HEK293 (cell line): ENCODE measurements around the gene GUCY2D.

Experiments
- GLIS1 ChIP-seq: fragments of 450-650 bp; formaldehyde crosslinking; IDR thresholded peaks from 2 replicates; pipeline ENCODE4 v1.5.1; 2016; ENCODE audit warnings: missing biosample characterization, missing genetic modification characterization
- YY1 ChIP-seq: fragments of 450-650 bp; formaldehyde crosslinking; IDR thresholded peaks from 2 replicates; pipeline ENCODE4 v1.5.1; 2018; ENCODE audit warnings: missing biosample characterization, missing genetic modification characterization
- ZBTB8A ChIP-seq: fragments of 450-650 bp; formaldehyde crosslinking; IDR thresholded peaks from 2 replicates; pipeline ENCODE4 v1.5.1; 2016; ENCODE audit warnings: missing biosample characterization, missing genetic modification characterization
- ZNF274 ChIP-seq, 2 experiments: fragments of 200-500 bp in 1 of 2; fragments of 450-650 bp in 1 of 2; sonication (Bioruptor generic) in 1 of 2; formaldehyde crosslinking in 1 of 2; IDR thresholded peaks; 2 replicates each; pipeline versions ENCODE4 v1.5.1 to v1.6.1; 2014 to 2016; ENCODE audit warnings: borderline replicate concordance in 1 of 2, inconsistent platforms in 1 of 2, low read length in 1 of 2, missing biosample characterization in 1 of 2, missing genetic modification characterization in 1 of 2
- ZNF350 ChIP-seq: fragments of 450-650 bp; formaldehyde crosslinking; IDR thresholded peaks from 2 replicates; pipeline ENCODE4 v1.5.0; 2017; ENCODE audit warnings: missing biosample characterization, mild to moderate bottlenecking, missing genetic modification characterization
- ZNF423 ChIP-seq: fragments of 450-650 bp; formaldehyde crosslinking; IDR thresholded peaks from 2 replicates; pipeline ENCODE4 v1.5.1; 2016; ENCODE audit warnings: missing biosample characterization, missing genetic modification characterization
- TF ChIP-seq, protein P1 (sequence below): fragments of 450-650 bp; formaldehyde crosslinking; IDR thresholded peaks from 2 replicates; pipeline ENCODE4 v1.5.1; 2016; ENCODE audit warnings: missing biosample characterization, missing genetic modification characterization
- TF ChIP-seq, protein P2 (sequence below): fragments of 450-650 bp; formaldehyde crosslinking; IDR thresholded peaks from 2 replicates; pipeline ENCODE4 v1.5.1; 2017; ENCODE audit warnings: missing biosample characterization, missing genetic modification characterization
- TF ChIP-seq, protein P3 (sequence below): fragments of 450-650 bp; formaldehyde crosslinking; IDR thresholded peaks from 2 replicates; pipeline ENCODE4 v1.5.1; 2016; ENCODE audit warnings: missing biosample characterization, missing genetic modification characterization

DNA sequence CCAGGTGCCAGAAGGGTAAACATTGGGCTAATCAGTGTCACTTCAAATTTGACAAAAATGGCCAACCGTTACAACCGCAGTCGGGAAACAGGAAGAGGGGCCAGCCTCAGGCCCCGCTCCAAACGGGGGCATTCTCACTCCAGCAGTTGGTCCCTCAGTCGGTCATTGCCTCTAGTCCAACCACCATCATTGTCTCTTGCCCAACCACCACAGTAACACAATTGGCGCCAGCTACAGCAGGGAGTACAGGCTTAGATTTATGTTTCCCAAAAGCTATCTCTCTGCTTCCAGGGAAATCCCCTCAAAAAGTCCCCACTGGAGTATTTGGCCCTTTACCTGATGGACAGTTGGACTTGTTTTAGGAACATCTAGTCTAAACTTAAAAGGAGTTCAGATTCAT, 56.7 kb downstream of the GUCY2D start:
- TF ChIP-seq, protein P1, sequence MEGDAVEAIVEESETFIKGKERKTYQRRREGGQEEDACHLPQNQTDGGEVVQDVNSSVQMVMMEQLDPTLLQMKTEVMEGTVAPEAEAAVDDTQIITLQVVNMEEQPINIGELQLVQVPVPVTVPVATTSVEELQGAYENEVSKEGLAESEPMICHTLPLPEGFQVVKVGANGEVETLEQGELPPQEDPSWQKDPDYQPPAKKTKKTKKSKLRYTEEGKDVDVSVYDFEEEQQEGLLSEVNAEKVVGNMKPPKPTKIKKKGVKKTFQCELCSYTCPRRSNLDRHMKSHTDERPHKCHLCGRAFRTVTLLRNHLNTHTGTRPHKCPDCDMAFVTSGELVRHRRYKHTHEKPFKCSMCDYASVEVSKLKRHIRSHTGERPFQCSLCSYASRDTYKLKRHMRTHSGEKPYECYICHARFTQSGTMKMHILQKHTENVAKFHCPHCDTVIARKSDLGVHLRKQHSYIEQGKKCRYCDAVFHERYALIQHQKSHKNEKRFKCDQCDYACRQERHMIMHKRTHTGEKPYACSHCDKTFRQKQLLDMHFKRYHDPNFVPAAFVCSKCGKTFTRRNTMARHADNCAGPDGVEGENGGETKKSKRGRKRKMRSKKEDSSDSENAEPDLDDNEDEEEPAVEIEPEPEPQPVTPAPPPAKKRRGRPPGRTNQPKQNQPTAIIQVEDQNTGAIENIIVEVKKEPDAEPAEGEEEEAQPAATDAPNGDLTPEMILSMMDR, result no peak
- TF ChIP-seq GLIS1 (tag by site-specific recombination) (no peak), ZNF350 (tag by site-specific recombination) (no peak), ZNF423 (tag by site-specific recombination) (no peak), YY1 (no peak), ZNF274 (IDR thresholded peaks at IDR 0.05; ENCODE audit: low read length) (no peak), ZNF274 (tag by site-specific recombination; IDR thresholded peaks at IDR 0.05; ENCODE audit: borderline replicate concordance) (no peak), ZBTB8A (no peak)
- TF ChIP-seq, protein P2, sequence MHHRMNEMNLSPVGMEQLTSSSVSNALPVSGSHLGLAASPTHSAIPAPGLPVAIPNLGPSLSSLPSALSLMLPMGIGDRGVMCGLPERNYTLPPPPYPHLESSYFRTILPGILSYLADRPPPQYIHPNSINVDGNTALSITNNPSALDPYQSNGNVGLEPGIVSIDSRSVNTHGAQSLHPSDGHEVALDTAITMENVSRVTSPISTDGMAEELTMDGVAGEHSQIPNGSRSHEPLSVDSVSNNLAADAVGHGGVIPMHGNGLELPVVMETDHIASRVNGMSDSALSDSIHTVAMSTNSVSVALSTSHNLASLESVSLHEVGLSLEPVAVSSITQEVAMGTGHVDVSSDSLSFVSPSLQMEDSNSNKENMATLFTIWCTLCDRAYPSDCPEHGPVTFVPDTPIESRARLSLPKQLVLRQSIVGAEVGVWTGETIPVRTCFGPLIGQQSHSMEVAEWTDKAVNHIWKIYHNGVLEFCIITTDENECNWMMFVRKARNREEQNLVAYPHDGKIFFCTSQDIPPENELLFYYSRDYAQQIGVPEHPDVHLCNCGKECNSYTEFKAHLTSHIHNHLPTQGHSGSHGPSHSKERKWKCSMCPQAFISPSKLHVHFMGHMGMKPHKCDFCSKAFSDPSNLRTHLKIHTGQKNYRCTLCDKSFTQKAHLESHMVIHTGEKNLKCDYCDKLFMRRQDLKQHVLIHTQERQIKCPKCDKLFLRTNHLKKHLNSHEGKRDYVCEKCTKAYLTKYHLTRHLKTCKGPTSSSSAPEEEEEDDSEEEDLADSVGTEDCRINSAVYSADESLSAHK (tag by site-specific recombination), result no peak
- TF ChIP-seq, protein P3, sequence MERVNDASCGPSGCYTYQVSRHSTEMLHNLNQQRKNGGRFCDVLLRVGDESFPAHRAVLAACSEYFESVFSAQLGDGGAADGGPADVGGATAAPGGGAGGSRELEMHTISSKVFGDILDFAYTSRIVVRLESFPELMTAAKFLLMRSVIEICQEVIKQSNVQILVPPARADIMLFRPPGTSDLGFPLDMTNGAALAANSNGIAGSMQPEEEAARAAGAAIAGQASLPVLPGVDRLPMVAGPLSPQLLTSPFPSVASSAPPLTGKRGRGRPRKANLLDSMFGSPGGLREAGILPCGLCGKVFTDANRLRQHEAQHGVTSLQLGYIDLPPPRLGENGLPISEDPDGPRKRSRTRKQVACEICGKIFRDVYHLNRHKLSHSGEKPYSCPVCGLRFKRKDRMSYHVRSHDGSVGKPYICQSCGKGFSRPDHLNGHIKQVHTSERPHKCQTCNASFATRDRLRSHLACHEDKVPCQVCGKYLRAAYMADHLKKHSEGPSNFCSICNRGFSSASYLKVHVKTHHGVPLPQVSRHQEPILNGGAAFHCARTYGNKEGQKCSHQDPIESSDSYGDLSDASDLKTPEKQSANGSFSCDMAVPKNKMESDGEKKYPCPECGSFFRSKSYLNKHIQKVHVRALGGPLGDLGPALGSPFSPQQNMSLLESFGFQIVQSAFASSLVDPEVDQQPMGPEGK (tag by site-specific recombination), result no peak
